Activated CD4-positive, alpha-beta T cell treated with anti-CD3 and anti-CD28 coated beads, Interleukin-2, amount 50 U/mL, for 4 hours (primary cell): ENCODE data around the gene APBB3.

ENCODE experiments used
- DNase-seq, 2 experiments: peaks; one replicate each; pipeline ENCODE4 v3.0.0-alpha.2; 2020

Gene APBB3

DNA sequence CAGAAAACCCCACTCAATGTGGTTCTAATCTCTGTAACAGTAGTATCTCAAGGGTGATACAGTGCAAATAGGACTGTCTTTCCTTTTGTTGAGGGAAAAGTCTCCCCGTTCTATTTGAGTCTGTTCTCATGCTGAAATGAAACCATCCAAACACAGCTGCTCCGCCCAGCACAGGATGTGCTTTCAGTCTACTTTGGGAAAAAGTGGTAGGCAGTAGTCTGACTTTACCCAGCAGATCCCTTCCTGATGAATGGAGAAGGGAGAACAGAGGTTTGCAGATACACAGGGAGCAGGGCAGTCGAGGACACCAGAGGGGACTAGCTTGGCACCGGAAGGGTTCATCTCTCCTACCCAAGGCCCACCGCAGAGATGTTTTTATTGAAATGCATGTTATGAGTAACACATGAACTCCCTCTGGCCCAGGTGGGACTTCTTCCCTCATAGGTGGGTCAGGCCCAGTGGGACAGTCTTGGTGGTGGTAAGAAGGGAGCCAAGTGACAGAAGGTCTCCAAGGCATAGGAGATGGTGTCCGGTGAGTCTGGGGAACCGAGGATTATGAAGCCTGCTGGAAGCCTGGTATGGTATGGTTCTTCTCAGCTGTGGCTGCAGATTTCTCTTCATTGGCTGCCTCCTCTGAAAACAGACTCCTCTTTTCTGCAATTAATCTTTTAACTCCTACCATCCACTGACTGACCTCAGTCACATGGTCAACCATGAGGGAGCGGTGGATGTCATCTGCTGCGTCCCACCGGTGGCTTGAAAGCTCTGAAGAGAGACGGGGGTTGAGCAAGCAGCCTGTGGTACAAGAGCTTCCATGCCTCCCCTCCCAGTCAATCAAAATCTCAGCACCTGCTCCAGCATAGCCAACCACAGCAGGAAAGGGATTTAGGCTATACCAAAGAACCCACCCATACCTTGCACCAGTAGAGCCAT is 14.0 kb downstream of the APBB3 start:
- no peak for DNase-seq

- DNase-seq = no peak
These were observed 14.9 kb downstream of the APBB3 start for GRCh38 chr5:140549237-140550144.

- DNase-seq = no peak
These were observed 15.6 kb downstream of the APBB3 start for GRCh38 chr5:140548791-140549190.

DNA sequence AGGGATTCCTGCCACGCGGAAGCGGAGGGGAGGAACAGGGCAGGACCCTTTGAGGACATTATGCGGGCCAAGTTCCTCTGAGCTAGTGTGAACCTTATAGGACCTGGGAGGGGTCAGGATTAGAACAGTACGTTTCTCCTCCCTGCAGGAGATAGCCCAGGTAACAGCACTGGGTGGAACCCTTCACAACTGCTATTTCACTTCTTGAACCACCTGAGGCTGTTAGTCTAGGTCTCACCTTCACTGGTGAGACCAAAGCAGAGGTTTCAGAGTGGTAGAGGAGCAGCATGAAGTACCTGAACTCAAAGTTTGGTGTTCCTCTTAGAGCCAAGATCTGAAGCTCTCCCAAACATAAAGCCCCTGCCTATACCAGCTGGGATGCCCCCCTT is 16.1 kb downstream of the APBB3 start:
- no peak for DNase-seq

DNA sequence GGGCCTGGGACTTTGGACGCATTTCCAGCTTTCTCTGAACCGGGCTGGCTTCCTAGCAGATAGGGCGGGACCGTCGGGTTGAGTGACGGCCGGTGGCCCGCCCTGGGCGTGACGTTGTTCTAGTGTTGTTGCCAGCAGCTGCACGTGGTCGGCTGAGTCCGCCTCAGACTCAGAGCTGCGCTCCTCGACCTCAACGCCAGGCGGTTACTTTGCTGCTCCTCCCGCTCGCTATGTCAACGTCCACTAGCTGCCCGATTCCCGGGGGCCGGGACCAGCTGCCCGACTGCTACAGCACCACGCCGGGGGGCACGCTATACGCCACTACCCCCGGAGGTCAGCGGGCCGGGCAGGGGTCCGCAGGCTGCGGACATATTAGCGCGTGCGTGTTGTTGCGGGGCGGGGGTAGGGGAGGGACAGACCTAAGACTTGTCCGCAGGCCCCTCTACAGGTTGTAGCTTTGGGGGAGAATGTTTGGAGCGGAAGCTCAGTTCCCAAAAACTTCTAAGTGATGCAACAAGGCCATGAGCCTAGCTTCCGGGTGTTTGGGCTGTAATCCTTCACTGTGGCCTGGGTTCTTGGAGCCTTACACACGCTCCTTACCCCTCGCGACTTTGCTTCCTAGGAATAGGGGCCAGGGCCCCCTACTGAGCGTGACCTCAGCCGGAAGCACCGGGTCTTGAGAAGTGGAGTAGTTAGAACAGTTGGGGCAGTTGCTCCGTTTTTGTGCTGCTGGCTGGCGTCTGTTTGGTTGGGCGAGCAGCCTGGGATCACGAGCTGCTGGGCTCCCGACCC is 16.7 kb downstream of the APBB3 start, which contains the start of gene EIF4EBP3:
Gene EIF4EBP3, plus strand, starts transcription at position 155 of the 792 bp plus-strand sequence. Its CDS starts 76 bp downstream, at position 231.
- DNase-seq = peak; percentile 81 to 86

DNA sequence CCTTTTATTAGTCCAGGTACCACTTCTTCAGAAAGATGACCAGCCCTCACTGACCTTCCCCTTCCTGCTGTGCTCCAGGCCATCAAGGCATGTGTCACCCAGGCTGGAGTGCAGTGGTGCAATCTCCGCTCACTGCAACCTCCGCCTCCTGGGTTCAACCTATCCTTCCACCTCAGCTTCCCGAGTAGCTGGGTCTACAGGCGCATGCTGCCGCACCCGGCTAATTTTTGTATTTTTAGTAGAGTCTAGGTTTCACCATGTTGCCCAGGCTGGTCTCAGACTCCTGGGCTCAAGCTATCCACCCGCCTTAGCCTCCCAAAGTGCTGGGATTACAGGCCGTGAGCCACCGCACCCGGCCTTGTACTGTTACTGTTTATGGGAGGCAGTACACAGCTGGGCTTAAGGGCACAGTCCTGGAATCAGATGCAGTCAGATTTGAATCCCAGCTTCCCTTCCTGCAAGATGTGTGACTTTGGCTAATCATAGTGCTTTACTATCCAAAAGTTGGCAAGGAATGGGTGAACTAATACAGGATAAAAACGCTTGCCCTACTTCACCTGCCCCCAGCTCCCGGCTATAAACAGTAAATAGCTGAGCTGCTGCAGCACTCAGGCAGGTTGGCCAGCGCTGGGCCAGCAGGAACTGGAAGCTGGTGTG is 17.4 kb downstream of the APBB3 start:
- DNase-seq = no peak

DNA sequence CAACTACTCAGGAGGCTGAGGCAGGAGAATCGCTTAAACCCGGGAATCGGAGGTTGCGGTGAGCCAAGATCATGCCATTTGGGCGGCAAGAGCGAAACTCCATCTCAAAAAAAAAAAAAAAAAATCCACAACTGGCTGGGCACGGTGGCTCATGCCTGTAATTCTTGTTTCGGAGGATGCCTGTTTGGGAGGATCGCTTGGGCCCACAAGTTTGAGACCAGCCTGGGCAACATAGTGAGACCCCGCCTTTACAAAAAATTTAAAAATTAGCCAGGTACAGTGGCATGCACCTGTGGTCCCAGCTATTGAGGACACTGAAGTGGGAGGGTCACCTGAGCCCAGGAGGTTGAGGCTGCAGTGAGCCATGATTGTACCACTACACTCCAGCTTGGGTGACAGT is 18.8 kb downstream of the APBB3 start:
- no peak for DNase-seq

DNA sequence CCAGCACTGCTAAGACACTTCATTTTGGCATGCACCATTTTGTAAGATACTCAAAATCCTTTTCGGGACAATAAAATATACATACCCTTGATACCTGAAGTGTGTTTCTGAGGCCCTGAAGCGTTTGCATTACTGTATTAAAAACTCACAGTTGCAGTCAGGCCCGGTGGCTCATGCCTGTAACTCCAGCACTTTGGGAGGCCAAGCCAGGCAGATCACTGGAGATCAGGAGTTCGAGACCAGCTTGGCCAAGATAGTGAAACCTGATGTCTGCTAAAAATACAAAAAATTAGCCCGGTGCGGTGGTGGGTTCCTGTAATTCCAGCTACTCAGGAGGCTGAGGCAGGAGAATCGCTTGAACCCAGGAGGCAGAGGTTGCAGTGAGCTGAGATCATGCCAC is 19.4 kb downstream of the APBB3 start:
- DNase-seq = no peak

DNA sequence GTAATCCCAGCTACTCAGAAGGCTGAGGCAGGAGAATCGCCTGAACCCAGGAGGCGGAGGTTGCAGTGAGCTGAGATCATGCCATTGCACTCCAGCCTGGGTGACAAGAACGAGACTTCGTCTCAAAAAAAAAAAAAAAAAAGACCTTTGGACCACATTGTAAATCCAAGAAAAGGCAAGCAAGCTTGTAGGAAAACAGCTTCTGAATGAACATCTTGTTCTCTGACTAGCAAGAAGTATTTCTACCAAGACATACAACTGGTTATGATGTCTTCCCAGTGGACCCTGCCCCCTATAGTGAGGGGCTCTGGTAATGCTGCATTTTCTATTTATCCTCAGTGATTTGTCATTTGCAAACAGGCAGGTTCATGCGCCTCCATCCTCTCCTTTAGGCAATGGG is 21.4 kb downstream of the APBB3 start:
- DNase-seq = no peak

- no peak for DNase-seq
These were observed 24.2 kb downstream of the APBB3 start for GRCh38 chr5:140540227-140540626.

DNA sequence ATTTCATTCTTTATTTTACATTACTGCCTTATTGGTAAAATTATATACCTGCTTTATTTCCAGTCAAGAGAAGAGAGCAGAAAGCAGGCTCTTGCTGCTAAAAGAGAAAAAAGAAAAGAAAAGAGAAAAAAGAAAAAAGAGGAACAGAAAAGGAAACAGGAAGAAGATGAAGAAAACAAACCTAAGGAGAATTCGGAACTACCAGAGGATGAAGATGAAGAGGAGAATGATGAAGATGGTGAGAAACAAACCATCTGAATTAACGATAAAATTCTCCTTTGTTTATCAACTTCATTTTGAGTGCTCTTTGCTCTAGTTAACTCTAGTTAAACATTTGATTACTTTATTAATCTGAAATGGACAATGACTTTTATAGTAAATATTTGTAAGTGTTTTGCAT is 40.4 kb downstream of the APBB3 start:
- DNase-seq = no peak

DNA sequence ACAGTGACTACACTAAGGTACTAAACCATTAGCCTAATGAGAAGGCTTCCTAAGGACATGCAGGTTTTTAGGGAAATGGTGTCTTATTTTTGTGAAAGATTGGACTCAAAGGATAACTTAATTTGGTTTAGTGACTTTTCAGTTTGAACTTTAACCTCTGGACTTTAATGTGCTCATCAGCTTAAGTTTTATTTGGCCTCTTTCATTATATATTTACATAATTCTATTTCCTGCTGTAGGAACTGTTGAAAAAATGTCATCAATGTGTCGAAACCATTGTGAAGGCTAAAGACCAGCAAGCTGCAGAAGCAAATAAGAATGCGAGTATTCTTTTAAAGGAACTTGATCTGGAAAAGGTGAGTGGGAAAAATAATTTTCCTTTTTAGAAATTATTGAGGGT is 51.3 kb downstream of the APBB3 start:
- no peak for DNase-seq

GRCh38 chr5:140509898-140510297 is 54.5 kb downstream of the APBB3 start:
- DNase-seq = no peak
